GM12878 (cell line): Measurements from ENCODE around the gene ZNF766. TPM values are rescaled to one million over a fixed set of nuclear protein-coding genes. Genes with fewer than 3 reads are reported as not detected.

Source experiments
- ATAC-seq: fragments of 200-7000 bp; cut with Tn5 transposase; 3 replicates; pipeline ENCODE4 v1.9.1; 2020; ENCODE audit warnings: mild to moderate bottlenecking, moderate library complexity
- BruUV-seq: library from RNA; stranded (reverse); fragments of 400-500 nt; replicated peaks from 2 replicates; lab custom pipeline; 2021; lab: Mats Ljungman, UMichigan
- CTCF ChIA-PET: fragments of 300-600 bp; sonication (Branson Sonifier 250); formaldehyde crosslinking; extraction: SDS; loops from one replicate; lab custom pipeline; 2021; ENCODE audit warnings: inconsistent platforms; lab: Yijun Ruan, JAX
- POLR2A ChIA-PET: fragments of 350-600 bp; formaldehyde crosslinking; extraction: SDS; loops from one replicate; lab custom pipeline; 2021; ENCODE audit warnings: inconsistent platforms; lab: Charles Lee
- RAD21 ChIA-PET: fragments of 300-600 bp; sonication (Branson Sonifier 250); formaldehyde crosslinking; loops from one replicate; lab custom pipeline; 2023; ENCODE audit warnings: antibody characterized with exemption; ENCODE audit not compliant: unreplicated experiment; lab: Charles Lee
- SMC1A ChIA-PET: fragments of 300-600 bp; sonication (Branson Sonifier 250); formaldehyde crosslinking; loops from one replicate; lab custom pipeline; 2023; ENCODE audit not compliant: unreplicated experiment, uncharacterized antibody; lab: Charles Lee
- DNase-seq: peaks from one replicate; pipeline ENCODE4 v3.0.0-alpha.2; 2011; ENCODE audit warnings: low read depth, low spot score
- FAIRE-seq: peaks from 3 replicates; lab custom pipeline; 2011; peaks lifted over from hg19 to GRCh38; lab: Jason Lieb, UNC
- H2AFZ ChIP-seq: 2 replicates; pipeline ENCODE4 v1.6.0; 2011; ENCODE audit warnings: low read depth, low read length, control low read depth; ENCODE audit not compliant: control insufficient read depth
- H3K27ac ChIP-seq: 2 replicates; pipeline ENCODE4 v1.5.1; 2011; ENCODE audit warnings: control low read depth; ENCODE audit not compliant: control insufficient read depth, insufficient read depth
- H3K27me3 ChIP-seq, 2 experiments: replicated peaks in 1 of 2; 2 replicates each; pipeline versions ENCODE4 v1.6.0 to v1.6.1; 2011; ENCODE audit warnings: low read length in 1 of 2; ENCODE audit not compliant: control insufficient read depth in 2 of 2, insufficient read depth in 2 of 2
- H3K36me3 ChIP-seq, 2 experiments: 2 replicates each; pipeline ENCODE4 v1.5.1; 2011; ENCODE audit warnings: low read length in 1 of 2; ENCODE audit not compliant: control insufficient read depth in 2 of 2, insufficient read depth in 2 of 2
- H3K4me1 ChIP-seq: 2 replicates; pipeline ENCODE4 v1.6.1; 2011; ENCODE audit warnings: mild to moderate bottlenecking, low read length, moderate library complexity, mixed read lengths; ENCODE audit not compliant: control insufficient read depth, insufficient read depth
- H3K4me2 ChIP-seq: 2 replicates; pipeline ENCODE4 v1.6.0; 2011; ENCODE audit warnings: control low read depth; ENCODE audit not compliant: control insufficient read depth, insufficient read depth
- H3K4me3 ChIP-seq: fragments of 200-600 bp; sonication (generic); 2 replicates; pipeline ENCODE4 v1.5.1; 2016
- H3K79me2 ChIP-seq: 2 replicates; pipeline ENCODE4 v1.6.0; 2011; ENCODE audit warnings: low read length; ENCODE audit not compliant: control insufficient read depth, insufficient read depth
- H3K9ac ChIP-seq: 2 replicates; pipeline ENCODE4 v1.8.0; 2011; ENCODE audit warnings: low read length, control low read depth, mixed read lengths; ENCODE audit not compliant: control insufficient read depth, insufficient read depth
- H3K9me3 ChIP-seq: replicated peaks from 3 replicates; pipeline ENCODE4 v1.5.1; 2011; ENCODE audit warnings: mild to moderate bottlenecking, low read length; ENCODE audit not compliant: control insufficient read depth, insufficient read depth
- H4K20me1 ChIP-seq: 2 replicates; pipeline ENCODE4 v1.6.0; 2011; ENCODE audit not compliant: control insufficient read depth, insufficient read depth
- CBFB ChIP-seq: IDR thresholded peaks from 2 replicates; pipeline ENCODE4 v1.6.1; 2016; ENCODE audit warnings: antibody characterized with exemption, low read depth
- CHD1 ChIP-seq: IDR thresholded peaks from 2 replicates; pipeline ENCODE4 v1.6.1; 2012; ENCODE audit warnings: low read depth, low read length, improper control_type of control experiment
- ESRRA ChIP-seq: IDR thresholded peaks from 2 replicates; pipeline ENCODE4 v1.6.1; 2012; ENCODE audit warnings: mild to moderate bottlenecking, low read length, improper control_type of control experiment
- KAT2A ChIP-seq: conservative IDR thresholded peaks from 2 replicates; pipeline ENCODE4 v1.6.1; 2011; ENCODE audit warnings: low read depth, low read length; ENCODE audit not compliant: control insufficient read depth
- POLR2A ChIP-seq: IDR thresholded peaks from 2 replicates; pipeline ENCODE4 v1.6.1; 2011; ENCODE audit warnings: low read depth, mild to moderate bottlenecking, low read length
- POU2F2 ChIP-seq: IDR thresholded peaks from 3 replicates; pipeline ENCODE4 v1.6.1; 2011; ENCODE audit warnings: low read depth, mild to moderate bottlenecking, low read length, borderline replicate concordance
- RB1 ChIP-seq: fragments of 450-650 bp; formaldehyde crosslinking; IDR thresholded peaks from 2 replicates; pipeline ENCODE4 v1.6.1; 2017; ENCODE audit warnings: mild to moderate bottlenecking, borderline replicate concordance
- RELB ChIP-seq: fragments of 450-650 bp; IDR thresholded peaks from 2 replicates; pipeline ENCODE4 v1.6.1; 2017; ENCODE audit warnings: low read depth, mild to moderate bottlenecking, moderate library complexity
- RUNX3 ChIP-seq: IDR thresholded peaks from 2 replicates; pipeline ENCODE4 v1.6.1; 2012; ENCODE audit warnings: low read length, inconsistent platforms
- SREBF1 ChIP-seq: IDR thresholded peaks from 2 replicates; pipeline ENCODE4 v1.6.1; 2012; ENCODE audit warnings: mild to moderate bottlenecking, low read length
- STAT1 ChIP-seq: fragments of 450-650 bp; conservative IDR thresholded peaks from 2 replicates; pipeline ENCODE4 v1.6.1; 2014; ENCODE audit warnings: antibody characterized with exemption, mild to moderate bottlenecking
- ZBED1 ChIP-seq: IDR thresholded peaks from 2 replicates; pipeline ENCODE4 v1.6.1; 2016; ENCODE audit warnings: borderline replicate concordance
- ZNF24 ChIP-seq: fragments of 450-650 bp; IDR thresholded peaks from 2 replicates; pipeline ENCODE4 v1.6.1; 2017; ENCODE audit warnings: antibody characterized with exemption, mild to moderate bottlenecking
- ZNF622 ChIP-seq: fragments of 450-650 bp; IDR thresholded peaks from 2 replicates; pipeline ENCODE4 v1.6.1; 2017; ENCODE audit warnings: mild to moderate bottlenecking, inconsistent platforms
- WGBS: methylation state at CpG from one replicate; pipeline ENCODE4 v1.1.6; 2016; ENCODE audit warnings: low lambda C conversion rate; ENCODE audit not compliant: insufficient replicate concordance, insufficient coverage; ENCODE audit errors: missing lambda C conversion rate; 5-methylcytosine and 5-hydroxymethylcytosine counted together
- in situ Hi-C: fragments of 300-500 bp; cut with MboI; formaldehyde crosslinking; loops from 9 replicates; pipeline ENCODE4 v1.14.3; 2018; ENCODE audit warnings: mixed read lengths
- intact Hi-C: fragments of 100-400 bp; cut with micrococcal nuclease; formaldehyde crosslinking; loops from one replicate; pipeline ENCODE4 v1.14.2; 2022; ENCODE audit not compliant: unreplicated experiment
- polyA plus RNA-seq, 11 experiments: library from polyadenylated mRNA; depleted of rRNA in 4 of 11; unstranded in 6 of 11; stranded (reverse) in 5 of 11; fragments of >200 nt; fragmentation: Nextera tagmentation in 4 of 11; fragmentation: Illumina TruSeq in 1 of 11; extraction: Ambion mirVana in 4 of 11; extraction: Trizol in 1 of 11; gene quantifications; 1 replicate in 1 of 11; 2 replicates in 10 of 11; pipeline versions ENCODE4 v1.2.1 to v1.2.3, GENCODE V29; 2011 to 2016; ENCODE audit warnings: inconsistent platforms in 2 of 11, missing spikeins in 2 of 11, low read depth in 1 of 11
- total RNA-seq, 4 experiments: library from RNA; depleted of rRNA in 3 of 4; stranded (reverse); fragments of >200 nt in 3 of 4; fragmentation: Illumina TruSeq in 1 of 4; extraction: Trizol in 1 of 4; gene quantifications; 2 replicates each; pipeline versions ENCODE4 v1.2.1 to v1.2.3, GENCODE V29; 2013 to 2021
- TF ChIP-seq, protein P1 (sequence below): fragments of 450-650 bp; IDR thresholded peaks from 2 replicates; pipeline ENCODE4 v1.6.1; 2017; ENCODE audit warnings: mild to moderate bottlenecking, low read depth, inconsistent platforms; ENCODE audit not compliant: poor library complexity, severe bottlenecking

ZNF766 gene
- total and polyA plus RNA-seq, 10 of the 15 experiments (the other 5 are each of a cell fraction or from before 2014, with no cell fraction given): 7.2 to 20.0 (median 16.4) TPM

DNA sequence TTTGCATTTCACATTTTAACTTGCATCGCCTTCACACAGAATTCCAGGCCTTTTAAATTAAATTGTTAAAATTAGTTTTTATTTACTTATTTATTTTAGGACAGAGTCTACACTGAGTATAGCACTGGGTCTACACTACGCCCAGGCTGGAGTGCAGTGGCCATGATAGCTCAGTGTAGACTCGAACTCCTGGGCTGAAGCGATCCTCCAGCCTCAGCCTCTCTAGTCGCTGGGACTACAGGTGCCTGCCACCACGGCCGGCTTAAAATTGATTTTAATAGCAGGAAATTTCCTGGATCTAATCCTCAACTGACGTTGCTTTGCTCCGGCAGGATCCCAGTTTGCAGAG is 66.4 kb downstream of the ZNF766 start:
- no peaks in the 10 kb centered on the region for H3K27me3 ChIP-seq
- H3K4me3 ChIP-seq: peak overlapping the region; percentile 77; the same call in 1 of the 2 replicates
- TF ChIP-seq KAT2A: no peak
- no peak for TF ChIP-seq CBFB
- H3K9me3 ChIP-seq: peaks cover 11% of the 10 kb centered on the region
- RAD21 ChIA-PET: no interaction called here
- peak overlapping the region; percentile 43 for H3K4me2 ChIP-seq
- ATAC-seq (peak; percentile 35), FAIRE-seq (no peak), DNase-seq (no peak)
- CTCF ChIA-PET: interaction anchor here (0.6 kb wide), 1 partner anchor 266 kb away, joined by 3 read pairs; no protein-coding TSS in a partner anchor
- 79% methylated on average over 9 of the region's 9 CpGs for WGBS
- H3K4me1 ChIP-seq: no peaks in the 10 kb centered on the region
- H4K20me1 ChIP-seq: no peaks in the 10 kb centered on the region
- SMC1A ChIA-PET: no interaction called here
- intact Hi-C loops (no loop called here), in situ Hi-C loops (no loop called here)
- no peak overlapping the region for H3K9ac ChIP-seq
- H3K36me3 ChIP-seq: no peaks in the 10 kb centered on the region
- H3K79me2 ChIP-seq: no peaks in the 10 kb centered on the region
- POLR2A ChIA-PET: no interaction called here
- H3K27ac ChIP-seq: no peak overlapping the region
- H2AFZ ChIP-seq: peak overlapping the region; percentile 60
- BruUV-seq: no TSS peak

DNA sequence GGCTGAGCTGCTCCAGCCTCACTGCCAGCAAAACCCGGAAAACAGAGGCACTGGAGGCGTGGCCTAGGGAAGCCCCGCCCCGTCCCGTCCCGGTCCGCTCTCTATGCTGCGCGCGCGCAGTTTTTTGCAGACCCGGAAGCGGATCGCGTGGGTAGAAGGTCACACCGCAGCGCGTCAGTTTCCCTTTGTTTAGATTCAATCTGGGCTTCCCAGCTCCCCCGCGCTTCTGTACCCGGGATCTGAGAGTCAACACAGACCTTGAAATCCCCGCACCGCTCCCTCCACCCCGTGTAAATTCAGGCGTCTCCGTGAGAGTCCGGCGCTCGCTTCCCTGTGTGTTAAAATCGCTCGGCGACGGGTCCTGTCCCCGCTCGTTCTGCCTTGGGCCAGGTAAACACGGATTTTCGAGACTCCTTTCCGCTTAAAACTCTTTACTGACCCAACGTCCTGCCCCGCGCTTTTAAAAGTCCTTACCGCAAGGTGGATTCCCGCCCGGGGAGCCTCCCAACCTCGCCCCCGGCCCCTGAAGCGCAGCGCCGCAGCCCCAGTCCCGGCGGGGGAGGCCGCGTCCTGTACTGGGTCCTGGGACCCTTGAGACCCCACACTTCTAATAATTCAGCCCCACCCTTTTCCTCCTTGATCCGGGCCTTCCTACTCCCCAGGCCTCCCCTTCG is 66.9 kb downstream of the ZNF766 start, which contains the start of gene ZNF610:
Gene ZNF610 (plus strand): TSS at position 127 of the 674 bp plus-strand sequence. CDS start 12,930 bp downstream, outside the sequence.
- FAIRE-seq (no peak), DNase-seq (peak; percentile 34), ATAC-seq (peak; percentile 91)
- H3K36me3 ChIP-seq: no peaks in the 10 kb centered on the region
- H3K9me3 ChIP-seq: peaks cover 11% of the 10 kb centered on the region
- peak within 1 kb of the TSS; percentile 79 for H3K9ac ChIP-seq
- H3K4me1 ChIP-seq: no peaks in the 10 kb centered on the region
- intact Hi-C loops (no loop called here), in situ Hi-C loops (no loop called here)
- POLR2A ChIA-PET: no interaction called here
- peak within 1 kb of the TSS; percentile 24; the same call in 1 of the 2 replicates for H3K27ac ChIP-seq
- no peaks in the 10 kb centered on the region for H3K27me3 ChIP-seq
- peak within 1 kb of the TSS; percentile 69 for H2AFZ ChIP-seq
- H3K79me2 ChIP-seq: no peaks in the 10 kb centered on the region
- RAD21 ChIA-PET: no interaction called here
- peak within 1 kb of the TSS; percentile 67 for H3K4me2 ChIP-seq
- TSS peak; percentile 86 for BruUV-seq
- peak within 1 kb of the TSS; percentile 77 for H3K4me3 ChIP-seq
- SMC1A ChIA-PET: no interaction called here
- CTCF ChIA-PET: interaction anchor here (0.6 kb wide), 1 partner anchor 265 kb away, joined by 3 read pairs; no protein-coding TSS in a partner anchor
- no peaks in the 10 kb centered on the region for H4K20me1 ChIP-seq
- 4% methylated on average over 48 of the region's 55 CpGs for WGBS
- TF ChIP-seq STAT1 (0 out of 2 replicates have a peak, but pooled peaks have one; percentile 13), ZNF622 (no peak), ESRRA (no peak), RUNX3 (peak; percentile 26; the same call in 1 of the 2 replicates), SREBF1 (no peak), CHD1 (no peak), RB1 (no peak), ZBED1 (no peak), RELB (no peak), ZNF24 (no peak), POU2F2 (0 out of 3 replicates have a peak, but pooled peaks have one; percentile 15), POLR2A (peak; percentile 68), KAT2A (no peak)
- TF ChIP-seq, protein P1, sequence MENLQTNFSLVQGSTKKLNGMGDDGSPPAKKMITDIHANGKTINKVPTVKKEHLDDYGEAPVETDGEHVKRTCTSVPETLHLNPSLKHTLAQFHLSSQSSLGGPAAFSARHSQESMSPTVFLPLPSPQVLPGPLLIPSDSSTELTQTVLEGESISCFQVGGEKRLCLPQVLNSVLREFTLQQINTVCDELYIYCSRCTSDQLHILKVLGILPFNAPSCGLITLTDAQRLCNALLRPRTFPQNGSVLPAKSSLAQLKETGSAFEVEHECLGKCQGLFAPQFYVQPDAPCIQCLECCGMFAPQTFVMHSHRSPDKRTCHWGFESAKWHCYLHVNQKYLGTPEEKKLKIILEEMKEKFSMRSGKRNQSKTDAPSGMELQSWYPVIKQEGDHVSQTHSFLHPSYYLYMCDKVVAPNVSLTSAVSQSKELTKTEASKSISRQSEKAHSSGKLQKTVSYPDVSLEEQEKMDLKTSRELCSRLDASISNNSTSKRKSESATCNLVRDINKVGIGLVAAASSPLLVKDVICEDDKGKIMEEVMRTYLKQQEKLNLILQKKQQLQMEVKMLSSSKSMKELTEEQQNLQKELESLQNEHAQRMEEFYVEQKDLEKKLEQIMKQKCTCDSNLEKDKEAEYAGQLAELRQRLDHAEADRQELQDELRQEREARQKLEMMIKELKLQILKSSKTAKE: no peak
